ENCODE data around the gene RXRG.
"Not testable (repeated sequence)": the region's sequence is repeated elsewhere in the genome, so short reads cannot be mapped to it uniquely, and the experiment has no call there.

Gene RXRG

DNA sequence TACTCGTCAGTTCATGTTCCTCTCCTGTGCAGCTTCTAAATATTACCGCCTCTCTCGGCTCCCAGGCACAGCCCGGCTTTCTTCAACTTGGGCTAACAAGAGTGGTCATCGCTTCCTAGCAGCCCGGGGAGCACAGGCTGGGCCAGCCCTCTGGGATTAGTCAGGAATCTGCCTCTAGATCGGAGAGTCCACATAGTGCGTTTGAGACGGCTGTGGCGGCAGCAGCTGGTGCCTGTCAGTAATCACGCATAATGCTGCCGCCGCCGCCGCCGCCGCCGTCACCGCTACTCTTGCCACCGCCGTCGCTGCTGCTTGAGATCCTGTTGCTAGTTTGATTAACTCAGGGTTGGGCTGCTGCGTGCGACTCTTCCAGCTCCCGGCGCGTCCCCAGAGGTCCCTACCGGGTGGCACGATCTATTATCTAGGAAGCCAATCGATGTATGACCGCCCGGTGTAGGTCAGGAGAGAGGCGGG, at the start of gene RXRG:
Gene RXRG, minus strand, starts transcription at position 230 of the 474 bp plus-strand sequence. CDS start 233 bp downstream, outside the sequence.
- no peak for DNase-seq (ENCODE audit: low read depth)

DNA sequence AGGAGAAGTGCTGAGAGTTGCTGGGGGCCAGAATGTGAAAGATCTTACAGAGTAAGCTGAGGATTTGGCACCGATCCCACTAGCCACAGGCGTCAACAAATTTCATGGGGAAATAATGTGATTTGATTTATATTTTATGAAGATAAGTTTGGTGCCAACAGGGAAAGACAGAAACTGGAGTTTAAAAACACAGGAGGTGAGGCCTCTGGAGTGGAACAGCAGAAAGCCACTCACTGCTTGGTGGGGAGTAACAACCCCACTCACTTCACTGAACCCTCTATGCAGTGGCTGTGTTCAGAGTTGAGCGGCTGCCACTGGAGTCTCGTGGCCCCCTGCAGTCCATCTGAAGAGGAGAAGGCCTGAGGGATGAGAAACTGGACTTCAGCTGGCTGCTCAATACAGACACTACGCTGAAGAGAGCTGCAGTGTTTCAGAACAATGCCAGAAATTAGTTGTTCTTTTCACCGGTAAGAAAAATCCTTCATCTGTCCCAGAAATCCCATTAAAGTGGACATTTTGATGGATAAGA, 48.0 kb upstream of the RXRG start:
- no peak for DNase-seq (ENCODE audit: low read depth)

GRCh38 chr1:165490175-165490574, 45.2 kb upstream of the RXRG start:
- no peak for DNase-seq (ENCODE audit: low read depth)

DNA sequence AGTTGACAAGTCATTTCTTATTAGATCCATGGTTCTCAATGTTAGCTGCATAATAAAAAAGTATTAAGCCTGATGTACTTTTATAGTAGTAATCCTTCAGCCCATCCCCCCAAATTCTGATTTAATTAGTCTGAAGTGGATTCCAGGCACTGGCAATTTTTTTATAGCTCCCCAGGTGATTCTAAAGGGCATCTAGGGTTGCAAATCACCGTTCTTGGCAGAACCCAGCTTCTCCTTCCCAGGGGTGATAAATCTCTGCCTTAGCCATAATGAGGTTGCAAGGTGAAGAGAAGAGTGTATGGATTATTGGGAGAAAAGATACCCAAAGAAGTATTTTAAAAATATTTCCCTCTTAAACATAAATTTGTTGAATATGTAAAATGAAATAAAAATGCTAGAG, 43.0 kb upstream of the RXRG start:
- DNase-seq (ENCODE audit: low read depth): no peak

DNA sequence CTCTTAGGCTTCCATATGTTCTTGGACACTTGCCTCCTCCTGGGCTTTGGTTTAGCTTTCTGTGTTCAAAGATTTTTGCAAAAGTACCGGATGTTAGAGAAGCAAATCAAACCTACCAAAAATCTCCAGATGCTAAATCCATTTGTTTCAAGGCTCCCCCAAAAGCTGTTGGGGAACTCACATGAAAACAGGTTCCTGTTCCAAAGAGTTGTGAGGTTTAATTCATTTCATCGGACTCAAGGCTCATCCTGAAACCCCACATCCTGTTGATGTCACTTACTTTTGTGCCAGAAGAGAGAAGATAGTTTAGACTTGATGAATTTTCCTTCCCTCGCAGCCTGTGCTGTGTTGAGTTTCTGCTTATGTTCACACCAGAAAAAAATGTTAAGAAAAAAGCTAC, 41.7 kb upstream of the RXRG start:
- no peak for DNase-seq (ENCODE audit: low read depth)

- DNase-seq (ENCODE audit: low read depth): no peak
Observed at GRCh38 chr1:165485716-165486115, 40.8 kb upstream of the RXRG start.

- no peak for DNase-seq (ENCODE audit: low read depth)
Observed at GRCh38 chr1:165484532-165484931, 39.6 kb upstream of the RXRG start.

DNA sequence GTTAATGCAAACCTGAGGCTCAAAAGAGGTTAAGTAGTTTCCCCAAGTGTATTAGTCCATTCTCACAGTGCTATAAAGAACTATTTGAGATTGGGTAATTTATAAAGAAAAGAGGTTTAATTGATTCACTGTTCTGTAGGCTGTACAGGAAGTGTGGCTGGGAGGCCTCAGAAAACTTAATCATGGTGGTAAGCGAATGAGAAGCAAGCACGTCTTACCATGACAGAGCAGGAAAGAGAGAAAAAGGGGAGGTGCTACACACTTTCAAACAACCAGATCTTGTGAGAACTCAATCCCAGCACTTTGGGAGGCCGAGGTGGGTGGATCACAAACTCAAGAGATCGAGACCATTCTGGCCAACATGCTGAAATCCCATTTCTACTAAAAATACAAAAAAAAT, 38.5 kb upstream of the RXRG start:
- DNase-seq (ENCODE audit: low read depth): no peak

- DNase-seq (ENCODE audit: low read depth): no peak
Observed at GRCh38 chr1:165481820-165482532, 37.0 kb upstream of the RXRG start.

- DNase-seq (ENCODE audit: low read depth): no peak
Observed at GRCh38 chr1:165476776-165477175, 31.9 kb upstream of the RXRG start.

- no peak for DNase-seq (ENCODE audit: low read depth)
Observed at GRCh38 chr1:165474196-165474595, 29.3 kb upstream of the RXRG start.

DNA sequence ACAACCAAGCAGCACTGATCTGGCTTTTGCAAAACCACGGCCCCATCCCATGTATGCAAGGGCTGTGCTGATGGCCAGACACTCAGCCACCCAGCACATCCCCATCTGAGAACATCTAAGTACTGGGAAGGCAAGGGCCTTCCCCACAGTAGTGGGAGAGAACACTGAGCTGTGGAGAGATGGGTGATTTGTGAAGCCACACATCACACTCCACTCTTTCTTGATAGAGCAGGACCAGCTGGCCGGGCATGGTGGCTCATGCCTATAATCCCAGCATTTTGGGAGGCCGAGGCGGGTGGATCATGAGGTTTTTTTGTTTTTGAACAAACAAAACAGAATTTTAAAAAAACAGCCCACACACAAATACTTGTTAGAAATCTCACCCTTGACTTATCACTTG, 28.2 kb upstream of the RXRG start:
- DNase-seq (ENCODE audit: low read depth): no peak

DNA sequence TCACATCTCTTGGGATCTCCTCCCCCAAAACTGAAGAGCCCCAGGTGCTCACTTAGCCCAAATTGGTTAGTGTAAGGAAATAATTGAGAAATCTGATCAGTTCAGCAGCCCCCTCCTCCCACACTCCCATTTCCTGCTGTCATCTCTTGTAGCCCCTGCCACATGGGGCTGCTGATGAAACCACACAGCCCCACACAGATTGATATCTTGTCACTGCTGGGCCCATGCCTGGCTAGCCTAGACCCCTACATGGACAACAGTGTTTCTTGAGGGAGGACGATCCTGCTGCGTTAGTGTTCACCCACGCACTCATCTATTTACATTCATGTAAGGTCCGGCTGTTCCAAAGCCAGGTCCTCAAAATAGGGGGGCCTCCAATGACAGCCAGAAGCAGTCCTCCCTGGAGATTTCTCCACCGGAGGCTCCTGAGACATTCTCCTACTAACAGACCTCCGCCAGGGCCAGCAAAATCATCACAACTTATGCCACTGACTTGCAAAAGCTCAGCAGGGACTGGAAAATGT, 23.9 kb upstream of the RXRG start:
- no peak for DNase-seq (ENCODE audit: low read depth)

DNA sequence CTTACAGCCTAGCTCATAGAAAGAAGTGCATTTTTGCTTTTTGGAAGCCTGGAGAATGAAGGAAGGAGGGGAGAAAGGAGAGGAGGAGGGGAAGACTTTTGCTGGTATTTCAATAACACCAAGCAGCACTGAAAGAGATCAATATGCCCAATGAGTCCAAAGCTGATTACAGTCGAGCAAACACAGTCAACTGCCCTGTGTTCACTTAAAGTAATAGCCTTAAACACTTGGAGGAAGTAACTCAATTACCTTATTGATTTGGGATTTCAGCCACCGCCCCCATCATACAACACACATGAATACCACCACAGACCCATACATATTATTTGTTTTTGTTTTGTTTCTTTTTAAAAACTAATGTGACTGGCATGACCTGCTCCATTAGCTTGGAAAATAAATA, 23.3 kb upstream of the RXRG start:
- no peak for DNase-seq (ENCODE audit: low read depth)

GRCh38 chr1:165467706-165468105, 22.8 kb upstream of the RXRG start:
- DNase-seq (ENCODE audit: low read depth): no peak

- no peak for DNase-seq (ENCODE audit: low read depth)
Observed at GRCh38 chr1:165463978-165464377, 19.1 kb upstream of the RXRG start.

DNA sequence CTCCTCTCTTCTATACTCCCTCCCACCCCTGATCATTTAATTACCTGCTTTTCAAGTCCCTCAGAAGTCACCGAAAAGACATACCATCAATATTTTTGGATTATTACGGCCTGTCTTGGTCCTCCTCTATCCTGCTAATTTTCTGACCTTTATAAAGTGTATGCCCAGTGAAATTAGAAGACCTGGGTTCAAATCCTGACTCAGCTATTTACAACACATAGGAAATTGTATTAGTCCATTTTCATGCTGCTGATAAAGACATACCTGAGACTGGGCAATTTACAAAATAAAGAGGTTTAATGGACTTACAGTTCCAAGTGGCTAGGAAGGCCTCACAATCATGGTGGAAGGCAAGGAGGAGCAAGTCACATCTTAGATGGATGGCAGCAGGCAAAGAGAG, 14.8 kb upstream of the RXRG start:
- not testable (repeated sequence) for DNase-seq (ENCODE audit: low read depth)

DNA sequence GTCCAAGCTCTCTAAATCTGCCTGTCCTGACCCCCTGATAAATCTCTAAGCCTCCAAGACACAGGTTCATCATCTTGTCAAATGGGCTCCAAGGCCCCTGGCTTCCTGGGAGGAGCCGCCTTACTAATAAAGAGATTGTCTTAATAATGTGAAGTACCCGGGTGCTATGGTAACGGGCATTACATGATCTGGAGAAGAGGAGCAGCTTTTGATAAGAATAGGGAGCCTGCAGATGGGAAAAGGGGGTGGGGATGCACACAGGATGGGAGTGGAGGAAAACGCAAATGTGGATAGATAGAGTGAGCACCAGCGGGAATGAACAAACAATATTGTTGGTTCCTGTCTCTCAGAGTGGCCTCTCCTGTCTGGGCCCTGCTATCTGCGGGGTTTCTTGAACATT, 11.9 kb upstream of the RXRG start:
- no peak for DNase-seq (ENCODE audit: low read depth)

- no peak for DNase-seq (ENCODE audit: low read depth)
Observed at GRCh38 chr1:165456114-165456513, 11.2 kb upstream of the RXRG start.

DNA sequence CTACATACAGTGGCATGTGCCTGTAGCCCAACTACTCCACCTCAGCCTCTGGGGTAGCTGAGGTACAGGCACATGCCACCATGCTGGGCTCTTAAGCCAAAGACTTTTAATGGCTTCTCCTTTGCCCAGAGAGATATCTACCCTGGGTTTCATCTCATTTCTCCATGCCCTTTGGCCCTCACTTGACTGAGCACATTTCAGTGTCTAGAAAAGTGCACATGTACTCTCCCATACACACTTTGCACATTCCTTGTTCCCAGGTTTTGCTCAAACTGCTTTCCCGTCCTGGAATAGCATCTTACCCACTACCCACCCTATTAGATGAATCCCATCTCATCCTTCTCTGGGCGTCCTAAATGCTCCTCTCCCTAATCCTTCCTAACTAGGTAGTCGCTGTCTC, 10.2 kb upstream of the RXRG start:
- no peak for DNase-seq (ENCODE audit: low read depth)

GRCh38 chr1:165454091-165454610, 9.2 kb upstream of the RXRG start:
- DNase-seq (ENCODE audit: low read depth): no peak

DNA sequence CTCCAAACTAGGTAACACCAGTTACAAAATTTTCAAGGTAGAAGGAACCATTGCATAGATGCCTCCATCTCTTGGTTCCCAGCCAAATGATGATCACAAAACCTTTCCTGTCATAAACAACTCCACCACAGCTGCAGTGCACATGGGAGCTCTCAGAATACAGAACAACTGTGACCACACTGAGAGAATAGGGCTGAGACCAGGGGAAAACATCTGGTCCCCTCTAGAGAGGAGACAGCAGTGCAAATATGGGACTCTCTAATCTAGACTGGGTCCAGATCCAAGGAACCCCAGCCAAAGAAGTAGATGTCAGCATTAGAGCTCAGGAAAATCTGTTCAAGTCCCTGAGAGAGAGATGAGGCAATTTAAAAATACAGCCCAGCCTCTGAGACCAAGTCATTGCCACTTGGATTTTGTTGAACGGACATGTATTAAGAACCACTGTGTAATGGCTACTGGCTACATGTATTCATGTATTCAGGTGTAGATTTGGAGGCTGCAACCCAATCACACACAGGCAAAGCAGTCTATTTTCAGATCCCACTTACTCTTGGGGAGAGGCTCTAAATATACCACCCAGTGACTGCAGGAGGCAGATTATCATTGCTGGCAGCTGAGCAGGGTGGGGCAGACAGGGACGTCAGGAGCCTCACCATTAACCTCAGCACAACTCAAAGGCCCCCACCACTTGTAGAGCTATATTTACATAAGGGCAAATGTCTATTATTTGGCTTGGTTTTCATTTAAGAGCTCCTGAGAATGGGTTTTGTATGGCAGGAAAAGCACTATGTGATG, 7.6 kb upstream of the RXRG start:
- DNase-seq (ENCODE audit: low read depth): no peak

DNA sequence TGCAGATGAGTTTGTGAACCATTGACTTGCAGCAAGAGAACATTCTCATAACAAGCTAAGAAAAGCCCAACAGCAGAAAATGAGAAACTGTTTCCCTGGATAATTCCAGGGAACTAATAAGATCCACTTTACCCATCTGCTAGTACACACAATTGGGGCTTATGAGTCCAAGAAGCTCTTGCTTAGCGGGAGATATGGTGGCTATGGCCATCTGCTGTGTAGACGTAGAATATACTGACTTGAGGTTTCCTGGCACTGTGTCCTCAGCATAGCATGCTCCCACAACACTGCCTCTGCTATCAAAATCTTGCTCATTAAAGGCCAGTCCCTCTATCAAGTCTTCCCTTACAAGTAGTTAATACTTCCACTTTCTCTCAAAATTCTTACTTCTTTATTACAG, 6.8 kb upstream of the RXRG start:
- DNase-seq (ENCODE audit: low read depth): no peak
